ENCODE results near the gene SNAP29. TPM values are rescaled to one million over a fixed set of nuclear protein-coding genes. Genes with fewer than 3 reads are reported as not detected.
A peak's percentile ranks its signal among the peaks of the same experiment; 100 is the strongest.

The SNAP29 gene
- total and polyA plus RNA-seq, 9 of the 15 experiments (the other 6 are each of a cell fraction or from before 2014, with no cell fraction given): 19.5 to 250 (median 75.9) TPM

DNA sequence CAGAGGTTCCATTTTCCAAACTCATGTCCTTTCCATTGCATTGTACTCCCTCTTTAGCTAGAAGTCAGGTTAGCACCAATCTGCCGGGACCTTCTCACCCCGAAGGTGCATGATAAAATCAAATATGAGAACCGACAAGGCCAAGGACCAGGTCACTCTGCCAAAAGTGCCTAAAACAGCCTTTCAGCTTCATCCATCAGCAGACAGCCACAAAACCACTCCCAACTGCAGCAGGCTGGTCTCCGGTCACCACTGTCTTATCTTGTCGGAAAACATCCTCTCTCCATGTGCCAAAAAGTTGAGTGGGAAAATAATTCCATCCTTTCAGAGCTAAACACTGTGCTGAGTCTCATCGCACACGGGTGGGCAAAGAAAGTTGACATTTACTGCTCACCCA is 1.6 kb upstream of the SNAP29 start (continued):
- TF ChIP-seq ZNF584 (CRISPR knock-in tag; IDR thresholded peaks at IDR 0.05; ENCODE audit: low read depth): no peak
- peak; percentile 96 to 99 for TF ChIP-seq RCOR1 (IDR thresholded peaks at IDR 0.05; ENCODE audit: borderline replicate concordance in 1 of 2, low read depth in 2 of 2, low read length in 2 of 2)
- no peak for TF ChIP-seq SLC30A9 (CRISPR knock-in tag; IDR thresholded peaks at IDR 0.05)
- TF ChIP-seq ZNF282 (CRISPR knock-in tag; IDR thresholded peaks at IDR 0.05): no peak
- TF ChIP-seq NFXL1 (CRISPR knock-in tag; IDR thresholded peaks at IDR 0.05): no peak
- no peak for TF ChIP-seq ETS1 (conservative IDR thresholded peaks at IDR 0.05; ENCODE audit: control insufficient read depth, low read depth, low read length)
- TF ChIP-seq PHF8 (IDR thresholded peaks at IDR 0.05; ENCODE audit: borderline replicate concordance, low read length): no peak
- TF ChIP-seq ZNF75A (CRISPR knock-in tag; IDR thresholded peaks at IDR 0.05): no peak
- peak in 1 of 2 experiments; percentile 75; a peak in 3 of 4 replicates for TF ChIP-seq TBL1XR1 (IDR thresholded peaks at IDR 0.05; ENCODE audit: low read length in 2 of 2)
- TF ChIP-seq E4F1 (CRISPR knock-in tag; IDR thresholded peaks at IDR 0.05; ENCODE audit: borderline replicate concordance): no peak
- peak in 1 of 2 experiments; percentile 75; a peak in 1 of 4 replicates for TF ChIP-seq ZMIZ1 (IDR thresholded peaks at IDR 0.05; ENCODE audit: low read depth in 2 of 2, low read length in 2 of 2)
- TF ChIP-seq, protein P1, sequence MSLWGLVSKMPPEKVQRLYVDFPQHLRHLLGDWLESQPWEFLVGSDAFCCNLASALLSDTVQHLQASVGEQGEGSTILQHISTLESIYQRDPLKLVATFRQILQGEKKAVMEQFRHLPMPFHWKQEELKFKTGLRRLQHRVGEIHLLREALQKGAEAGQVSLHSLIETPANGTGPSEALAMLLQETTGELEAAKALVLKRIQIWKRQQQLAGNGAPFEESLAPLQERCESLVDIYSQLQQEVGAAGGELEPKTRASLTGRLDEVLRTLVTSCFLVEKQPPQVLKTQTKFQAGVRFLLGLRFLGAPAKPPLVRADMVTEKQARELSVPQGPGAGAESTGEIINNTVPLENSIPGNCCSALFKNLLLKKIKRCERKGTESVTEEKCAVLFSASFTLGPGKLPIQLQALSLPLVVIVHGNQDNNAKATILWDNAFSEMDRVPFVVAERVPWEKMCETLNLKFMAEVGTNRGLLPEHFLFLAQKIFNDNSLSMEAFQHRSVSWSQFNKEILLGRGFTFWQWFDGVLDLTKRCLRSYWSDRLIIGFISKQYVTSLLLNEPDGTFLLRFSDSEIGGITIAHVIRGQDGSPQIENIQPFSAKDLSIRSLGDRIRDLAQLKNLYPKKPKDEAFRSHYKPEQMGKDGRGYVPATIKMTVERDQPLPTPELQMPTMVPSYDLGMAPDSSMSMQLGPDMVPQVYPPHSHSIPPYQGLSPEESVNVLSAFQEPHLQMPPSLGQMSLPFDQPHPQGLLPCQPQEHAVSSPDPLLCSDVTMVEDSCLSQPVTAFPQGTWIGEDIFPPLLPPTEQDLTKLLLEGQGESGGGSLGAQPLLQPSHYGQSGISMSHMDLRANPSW (CRISPR knock-in tag; IDR thresholded peaks at IDR 0.05): peak; percentile 89; the same call in 1 of the 2 replicates
- TF ChIP-seq, protein P2, sequence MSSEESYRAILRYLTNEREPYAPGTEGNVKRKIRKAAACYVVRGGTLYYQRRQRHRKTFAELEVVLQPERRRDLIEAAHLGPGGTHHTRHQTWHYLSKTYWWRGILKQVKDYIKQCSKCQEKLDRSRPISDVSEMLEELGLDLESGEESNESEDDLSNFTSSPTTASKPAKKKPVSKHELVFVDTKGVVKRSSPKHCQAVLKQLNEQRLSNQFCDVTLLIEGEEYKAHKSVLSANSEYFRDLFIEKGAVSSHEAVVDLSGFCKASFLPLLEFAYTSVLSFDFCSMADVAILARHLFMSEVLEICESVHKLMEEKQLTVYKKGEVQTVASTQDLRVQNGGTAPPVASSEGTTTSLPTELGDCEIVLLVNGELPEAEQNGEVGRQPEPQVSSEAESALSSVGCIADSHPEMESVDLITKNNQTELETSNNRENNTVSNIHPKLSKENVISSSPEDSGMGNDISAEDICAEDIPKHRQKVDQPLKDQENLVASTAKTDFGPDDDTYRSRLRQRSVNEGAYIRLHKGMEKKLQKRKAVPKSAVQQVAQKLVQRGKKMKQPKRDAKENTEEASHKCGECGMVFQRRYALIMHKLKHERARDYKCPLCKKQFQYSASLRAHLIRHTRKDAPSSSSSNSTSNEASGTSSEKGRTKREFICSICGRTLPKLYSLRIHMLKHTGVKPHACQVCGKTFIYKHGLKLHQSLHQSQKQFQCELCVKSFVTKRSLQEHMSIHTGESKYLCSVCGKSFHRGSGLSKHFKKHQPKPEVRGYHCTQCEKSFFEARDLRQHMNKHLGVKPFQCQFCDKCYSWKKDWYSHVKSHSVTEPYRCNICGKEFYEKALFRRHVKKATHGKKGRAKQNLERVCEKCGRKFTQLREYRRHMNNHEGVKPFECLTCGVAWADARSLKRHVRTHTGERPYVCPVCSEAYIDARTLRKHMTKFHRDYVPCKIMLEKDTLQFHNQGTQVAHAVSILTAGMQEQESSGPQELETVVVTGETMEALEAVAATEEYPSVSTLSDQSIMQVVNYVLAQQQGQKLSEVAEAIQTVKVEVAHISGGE (CRISPR knock-in tag; IDR thresholded peaks at IDR 0.05): no peak
